Measurements from ENCODE around the gene FOXA3. TPM values are rescaled to one million over a fixed set of nuclear protein-coding genes. Genes with fewer than 3 reads are reported as not detected.

The FOXA3 gene
- total RNA-seq, 1 donor from 2014 or later = 0.59 TPM

DNA sequence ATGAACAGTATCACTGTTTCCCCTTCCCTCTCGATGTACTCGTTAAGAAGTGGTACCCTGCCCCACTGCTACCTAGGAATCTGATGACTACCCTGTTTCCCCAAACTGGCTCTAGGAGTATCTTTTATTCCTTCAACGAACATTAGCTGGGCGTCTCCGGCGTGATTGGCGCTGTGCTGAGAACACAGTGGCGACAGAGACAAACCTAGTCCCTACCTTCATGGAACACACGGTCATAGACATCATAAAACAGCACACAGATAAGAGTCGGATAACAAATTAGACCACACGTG lies 1.9 kb upstream of the FOXA3 start:
- FAIRE-seq = no peak
- peaks cover 48% of the 10 kb centered on the region for H3K79me2 ChIP-seq (ENCODE audit: insufficient read depth, low read length)
- no peaks in the 10 kb centered on the region for H3K9me3 Mint-ChIP-seq (ENCODE audit: unreplicated experiment)

DNA sequence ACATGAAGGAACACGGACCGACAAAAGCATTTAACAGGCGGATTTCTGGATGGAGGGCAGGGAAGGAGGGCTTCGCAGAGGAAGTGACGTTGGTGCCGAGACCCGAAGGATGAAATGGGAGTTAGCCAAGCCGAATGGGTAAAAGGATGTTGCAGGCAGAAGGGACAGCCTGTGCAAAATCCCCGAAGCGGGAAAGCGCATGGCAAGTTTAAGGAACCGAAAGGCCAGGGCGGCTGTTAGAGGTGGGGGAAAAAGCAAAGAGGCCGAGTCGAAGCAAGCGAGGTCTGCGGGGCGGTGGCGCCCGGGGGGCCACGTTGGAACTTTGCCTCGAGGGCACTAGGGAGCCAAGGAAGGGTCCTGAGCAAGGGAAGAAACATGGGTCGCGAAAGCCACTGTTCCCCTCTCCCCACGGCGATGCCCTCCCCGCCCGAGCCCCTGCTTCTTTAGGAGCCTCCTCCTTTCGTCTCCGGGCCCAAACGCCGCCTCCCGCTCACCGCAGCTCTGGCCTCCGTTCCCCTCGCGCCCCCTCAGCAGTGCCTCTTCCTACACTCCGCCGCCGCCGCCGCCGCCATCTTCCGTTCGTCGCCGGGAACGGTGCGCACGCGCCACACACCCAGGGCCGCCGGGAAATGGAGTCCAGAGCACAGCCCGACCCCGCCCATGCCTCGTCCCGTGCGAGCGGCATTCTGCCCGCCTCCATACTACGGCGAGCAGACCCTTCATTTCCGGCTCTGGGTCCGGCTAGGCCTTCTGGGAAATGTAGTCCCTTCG lies 1.4 kb upstream of the FOXA3 start, which contains the start of gene SYMPK:
Gene SYMPK (minus strand): TSS at position 584 of the 771 bp plus-strand sequence. CDS start 8,652 bp downstream, outside the sequence.
- Histone ChIP-seq H3K4me3 (ENCODE audit: insufficient read depth, low read depth, low read length) (peak within 1 kb of the TSS; percentile 94), H4K20me1 (ENCODE audit: insufficient read depth, low read length) (peaks cover 13% of the 10 kb centered on the region), H3K27me3 (ENCODE audit: insufficient read depth, low read length) (peaks cover 33% of the 10 kb centered on the region), H3K9me3 (ENCODE audit: insufficient read depth, low read depth, low read length) (no peaks in the 10 kb centered on the region), H3K36me3 (ENCODE audit: insufficient read depth, low read length) (peaks cover 8% of the 10 kb centered on the region), H3K79me2 (ENCODE audit: insufficient read depth, low read length) (peaks cover 48% of the 10 kb centered on the region), H3K27ac (ENCODE audit: low read depth, low read length) (peak within 1 kb of the TSS; percentile 94), H3K9ac (ENCODE audit: low read length) (peak within 1 kb of the TSS; percentile 93), H3K4me1 (ENCODE audit: insufficient read depth, low read length) (peaks cover 3% of the 10 kb centered on the region), H2AFZ (ENCODE audit: low read depth, low read length) (peak within 1 kb of the TSS; percentile 88), H3K4me2 (ENCODE audit: low read length) (peak within 1 kb of the TSS; percentile 95)
- Mint-ChIP-seq H3K4me1 (ENCODE audit: low read depth, unreplicated experiment) (peaks cover 2% of the 10 kb centered on the region), H3K4me3 (ENCODE audit: unreplicated experiment) (peak within 1 kb of the TSS; percentile 90), H3K27me3 (ENCODE audit: low read depth, unreplicated experiment) (peaks cover 25% of the 10 kb centered on the region), H3K27ac (ENCODE audit: unreplicated experiment) (peak within 1 kb of the TSS; percentile 97), H3K9me3 (ENCODE audit: unreplicated experiment) (no peaks in the 10 kb centered on the region), H3K36me3 (ENCODE audit: low read depth, unreplicated experiment) (peaks cover 4% of the 10 kb centered on the region)
- peak; percentile 93 for DNase-seq (ENCODE audit: low read depth)
- peak; percentile 50 for FAIRE-seq
- TF ChIP-seq, protein P1, sequence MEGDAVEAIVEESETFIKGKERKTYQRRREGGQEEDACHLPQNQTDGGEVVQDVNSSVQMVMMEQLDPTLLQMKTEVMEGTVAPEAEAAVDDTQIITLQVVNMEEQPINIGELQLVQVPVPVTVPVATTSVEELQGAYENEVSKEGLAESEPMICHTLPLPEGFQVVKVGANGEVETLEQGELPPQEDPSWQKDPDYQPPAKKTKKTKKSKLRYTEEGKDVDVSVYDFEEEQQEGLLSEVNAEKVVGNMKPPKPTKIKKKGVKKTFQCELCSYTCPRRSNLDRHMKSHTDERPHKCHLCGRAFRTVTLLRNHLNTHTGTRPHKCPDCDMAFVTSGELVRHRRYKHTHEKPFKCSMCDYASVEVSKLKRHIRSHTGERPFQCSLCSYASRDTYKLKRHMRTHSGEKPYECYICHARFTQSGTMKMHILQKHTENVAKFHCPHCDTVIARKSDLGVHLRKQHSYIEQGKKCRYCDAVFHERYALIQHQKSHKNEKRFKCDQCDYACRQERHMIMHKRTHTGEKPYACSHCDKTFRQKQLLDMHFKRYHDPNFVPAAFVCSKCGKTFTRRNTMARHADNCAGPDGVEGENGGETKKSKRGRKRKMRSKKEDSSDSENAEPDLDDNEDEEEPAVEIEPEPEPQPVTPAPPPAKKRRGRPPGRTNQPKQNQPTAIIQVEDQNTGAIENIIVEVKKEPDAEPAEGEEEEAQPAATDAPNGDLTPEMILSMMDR (IDR thresholded peaks at IDR 0.05; ENCODE audit: insufficient read depth, low read depth, low read length) = no peak
- no peak for TF ChIP-seq EZH2 (IDR thresholded peaks at IDR 0.05; ENCODE audit: insufficient read depth, low read length)

More for the DNA sequence above, 1.9 kb upstream of the FOXA3 start:
- peak overlapping the region; percentile 94 for H3K27ac ChIP-seq (ENCODE audit: low read depth, low read length)
- peaks cover 25% of the 10 kb centered on the region for H3K27me3 Mint-ChIP-seq (ENCODE audit: low read depth, unreplicated experiment)
- H2AFZ ChIP-seq (ENCODE audit: low read depth, low read length) = peak overlapping the region; percentile 88
- no peaks in the 10 kb centered on the region for H3K9me3 ChIP-seq (ENCODE audit: insufficient read depth, low read depth, low read length)
- H3K36me3 ChIP-seq (ENCODE audit: insufficient read depth, low read length) = peaks cover 8% of the 10 kb centered on the region
- H3K27ac Mint-ChIP-seq (ENCODE audit: unreplicated experiment) = peak overlapping the region; percentile 97
- peaks cover 3% of the 10 kb centered on the region for H3K4me1 ChIP-seq (ENCODE audit: insufficient read depth, low read length)
- H3K27me3 ChIP-seq (ENCODE audit: insufficient read depth, low read length) = peaks cover 33% of the 10 kb centered on the region
- no peak for TF ChIP-seq EZH2 (IDR thresholded peaks at IDR 0.05; ENCODE audit: insufficient read depth, low read length)
- TF ChIP-seq, protein P1 (IDR thresholded peaks at IDR 0.05; ENCODE audit: insufficient read depth, low read depth, low read length) = no peak
- DNase-seq (ENCODE audit: low read depth) = no peak
- H3K4me3 ChIP-seq (ENCODE audit: insufficient read depth, low read depth, low read length) = peak overlapping the region; percentile 94
- peak overlapping the region; percentile 90 for H3K4me3 Mint-ChIP-seq (ENCODE audit: unreplicated experiment)
- peaks cover 13% of the 10 kb centered on the region for H4K20me1 ChIP-seq (ENCODE audit: insufficient read depth, low read length)
- H3K4me1 Mint-ChIP-seq (ENCODE audit: low read depth, unreplicated experiment) = peaks cover 2% of the 10 kb centered on the region
- H3K4me2 ChIP-seq (ENCODE audit: low read length) = peak overlapping the region; percentile 95
- peaks cover 4% of the 10 kb centered on the region for H3K36me3 Mint-ChIP-seq (ENCODE audit: low read depth, unreplicated experiment)
- peak overlapping the region; percentile 93 for H3K9ac ChIP-seq (ENCODE audit: low read length)
